ENCODE data around the gene PRKAG2. TPM values are rescaled to one million over a fixed set of nuclear protein-coding genes. Genes with fewer than 3 reads are reported as not detected.

The PRKAG2 gene
- polyA plus RNA-seq, 3 donors = 29.2 to 59.8 (median 30.9) TPM

DNA sequence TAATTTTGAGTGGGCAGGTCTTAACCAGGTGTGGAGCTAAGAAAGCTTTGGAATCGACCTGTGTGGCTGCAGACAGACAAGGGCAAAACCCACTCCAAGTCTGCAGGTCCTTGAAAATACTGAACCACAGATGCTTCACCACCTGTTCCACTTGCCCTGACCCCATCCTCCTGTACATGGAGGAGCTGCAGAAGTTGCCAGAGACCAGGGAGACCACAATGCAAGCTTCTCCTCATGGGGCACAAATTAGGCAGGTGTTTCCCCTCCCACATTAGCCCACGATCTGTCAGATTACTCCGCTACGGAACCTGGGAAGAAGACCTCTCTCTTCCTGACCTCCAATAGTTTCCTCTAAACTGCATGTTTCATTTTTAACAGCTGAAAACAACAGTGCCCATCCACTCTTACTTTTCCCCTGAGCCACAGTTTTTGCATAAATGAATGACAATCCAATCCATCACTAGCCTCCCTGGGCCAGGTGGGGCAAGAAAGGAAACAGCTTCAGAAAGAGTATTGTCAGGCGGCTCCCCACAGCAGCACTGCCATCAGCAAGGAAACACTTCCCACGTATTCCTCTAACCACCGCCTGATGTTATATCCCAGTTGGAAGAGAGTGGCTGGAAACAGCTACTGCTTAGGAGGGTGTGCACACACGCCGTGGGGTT lies 141.6 kb downstream of the PRKAG2 start:
- H3K9me3 Mint-ChIP-seq = peaks cover 0 to 4% (median 0%) of the 10 kb centered on the region in 7 donors
- Histone ChIP-seq H3K27me3 (ENCODE audit: control insufficient read depth in 2 of 2, insufficient read depth in 2 of 2, low read length in 2 of 2) (no peaks in the 10 kb centered on the region), H3K9me3 (replicated peaks in 1 of 2; ENCODE audit: control insufficient read depth in 1 of 2, insufficient read depth in 1 of 2, low read length in 2 of 2) (no peaks in the 10 kb centered on the region), H3K4me3 (replicated peaks in 1 of 3; ENCODE audit: low read depth in 2 of 3, low read length in 3 of 3) (no peak overlapping the region), H3K4me1 (ENCODE audit: control insufficient read depth in 1 of 2, insufficient read depth in 2 of 2, low read length in 2 of 2) (no peaks in the 10 kb centered on the region), H3K27ac (ENCODE audit: low read depth in 1 of 2, low read length in 2 of 2) (no peak overlapping the region), H3K4me2 (replicated peaks; ENCODE audit: extremely low read depth, low read length, poor library complexity, severe bottlenecking) (no peak overlapping the region), H3K79me2 (ENCODE audit: insufficient read depth, low read length) (peaks cover 9% of the 10 kb centered on the region), H3K9ac (ENCODE audit: insufficient read depth, low read length, poor library complexity, severe bottlenecking) (no peak overlapping the region), H3K36me3 (replicated peaks in 1 of 2; ENCODE audit: control insufficient read depth in 1 of 2, insufficient read depth in 2 of 2, low read length in 2 of 2) (peaks cover 7 to 18% of the 10 kb centered on the region in 2 donors), H2AFZ (ENCODE audit: insufficient read depth, low read depth, low read length, poor library complexity, severe bottlenecking) (no peak overlapping the region), H4K20me1 (ENCODE audit: insufficient read depth, low read length) (peaks cover 93% of the 10 kb centered on the region)
- 75% methylated on average over 7 of the region's 9 CpGs for WGBS (ENCODE audit: insufficient coverage)
- no peak overlapping the region for H3K4me3 Mint-ChIP-seq
- intact Hi-C loops (cut with micrococcal nuclease) = no loop called here
- H3K4me1 Mint-ChIP-seq = peaks cover 5% of the 10 kb centered on the region
- peaks cover 0 to 2% (median 0%) of the 10 kb centered on the region in 3 donors for H3K27me3 Mint-ChIP-seq (ENCODE audit: low read depth in 3 of 3)
- DNase-seq = no peak
- TF ChIP-seq, protein P1, sequence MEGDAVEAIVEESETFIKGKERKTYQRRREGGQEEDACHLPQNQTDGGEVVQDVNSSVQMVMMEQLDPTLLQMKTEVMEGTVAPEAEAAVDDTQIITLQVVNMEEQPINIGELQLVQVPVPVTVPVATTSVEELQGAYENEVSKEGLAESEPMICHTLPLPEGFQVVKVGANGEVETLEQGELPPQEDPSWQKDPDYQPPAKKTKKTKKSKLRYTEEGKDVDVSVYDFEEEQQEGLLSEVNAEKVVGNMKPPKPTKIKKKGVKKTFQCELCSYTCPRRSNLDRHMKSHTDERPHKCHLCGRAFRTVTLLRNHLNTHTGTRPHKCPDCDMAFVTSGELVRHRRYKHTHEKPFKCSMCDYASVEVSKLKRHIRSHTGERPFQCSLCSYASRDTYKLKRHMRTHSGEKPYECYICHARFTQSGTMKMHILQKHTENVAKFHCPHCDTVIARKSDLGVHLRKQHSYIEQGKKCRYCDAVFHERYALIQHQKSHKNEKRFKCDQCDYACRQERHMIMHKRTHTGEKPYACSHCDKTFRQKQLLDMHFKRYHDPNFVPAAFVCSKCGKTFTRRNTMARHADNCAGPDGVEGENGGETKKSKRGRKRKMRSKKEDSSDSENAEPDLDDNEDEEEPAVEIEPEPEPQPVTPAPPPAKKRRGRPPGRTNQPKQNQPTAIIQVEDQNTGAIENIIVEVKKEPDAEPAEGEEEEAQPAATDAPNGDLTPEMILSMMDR (IDR thresholded peaks at IDR 0.05) = no peak
- peak overlapping the region in 3 of 7 donors; percentile 10 to 62 (median 24) for H3K27ac Mint-ChIP-seq
- peaks cover 20 to 41% of the 10 kb centered on the region in 2 donors for H3K36me3 Mint-ChIP-seq

GRCh38 chr7:151732834-151733592 lies 143.9 kb downstream of the PRKAG2 start:
- no peaks in the 10 kb centered on the region for H3K9me3 Mint-ChIP-seq
- H3K4me1 Mint-ChIP-seq = peaks cover 12% of the 10 kb centered on the region
- H3K27me3 Mint-ChIP-seq (ENCODE audit: low read depth in 3 of 3) = peaks cover 0 to 3% (median 0%) of the 10 kb centered on the region in 3 donors
- no peaks in the 10 kb centered on the region for H3K9me3 ChIP-seq (replicated peaks in 1 of 2; ENCODE audit: control insufficient read depth in 1 of 2, insufficient read depth in 1 of 2, low read length in 2 of 2)
- H3K79me2 ChIP-seq (ENCODE audit: insufficient read depth, low read length) = peaks cover 4% of the 10 kb centered on the region
- H3K4me3 Mint-ChIP-seq = no peak overlapping the region
- H3K36me3 Mint-ChIP-seq = peaks cover 25 to 36% of the 10 kb centered on the region in 2 donors
- peaks cover 2 to 7% of the 10 kb centered on the region in 2 donors for H3K4me1 ChIP-seq (ENCODE audit: control insufficient read depth in 1 of 2, insufficient read depth in 2 of 2, low read length in 2 of 2)
- H4K20me1 ChIP-seq (ENCODE audit: insufficient read depth, low read length) = peaks cover 97% of the 10 kb centered on the region
- H2AFZ ChIP-seq (ENCODE audit: insufficient read depth, low read depth, low read length, poor library complexity, severe bottlenecking) = no peak overlapping the region
- H3K4me2 ChIP-seq (replicated peaks; ENCODE audit: extremely low read depth, low read length, poor library complexity, severe bottlenecking) = no peak overlapping the region
- H3K36me3 ChIP-seq (replicated peaks in 1 of 2; ENCODE audit: control insufficient read depth in 1 of 2, insufficient read depth in 2 of 2, low read length in 2 of 2) = peaks cover 7 to 18% of the 10 kb centered on the region in 2 donors
- no peak overlapping the region for H3K9ac ChIP-seq (ENCODE audit: insufficient read depth, low read length, poor library complexity, severe bottlenecking)
- no peak for DNase-seq
- WGBS (ENCODE audit: insufficient coverage) = 95% methylated on average over 5 of the region's 9 CpGs
- H3K27ac Mint-ChIP-seq = peak overlapping the region in 3 of 7 donors; percentile 15 to 48 (median 40)
- no peak overlapping the region for H3K27ac ChIP-seq (ENCODE audit: low read depth in 1 of 2, low read length in 2 of 2)
- H3K4me3 ChIP-seq (replicated peaks in 1 of 3; ENCODE audit: low read depth in 2 of 3, low read length in 3 of 3) = no peak overlapping the region
- intact Hi-C loops (cut with micrococcal nuclease) = no loop called here
- TF ChIP-seq, protein P1 (IDR thresholded peaks at IDR 0.05) = no peak
- H3K27me3 ChIP-seq (ENCODE audit: control insufficient read depth in 2 of 2, insufficient read depth in 2 of 2, low read length in 2 of 2) = no peaks in the 10 kb centered on the region
